ENCODE measurements around the gene GATD1. TPM values are rescaled to one million over a fixed set of nuclear protein-coding genes. Genes with fewer than 3 reads are reported as not detected.
A peak's percentile ranks its signal among the peaks of the same experiment; 100 is the strongest.

Gene GATD1
- total and polyA plus RNA-seq, 9 of the 15 experiments (the other 6 are each of a cell fraction or from before 2014, with no cell fraction given) = 2.8 to 144 (median 36.9) TPM

DNA sequence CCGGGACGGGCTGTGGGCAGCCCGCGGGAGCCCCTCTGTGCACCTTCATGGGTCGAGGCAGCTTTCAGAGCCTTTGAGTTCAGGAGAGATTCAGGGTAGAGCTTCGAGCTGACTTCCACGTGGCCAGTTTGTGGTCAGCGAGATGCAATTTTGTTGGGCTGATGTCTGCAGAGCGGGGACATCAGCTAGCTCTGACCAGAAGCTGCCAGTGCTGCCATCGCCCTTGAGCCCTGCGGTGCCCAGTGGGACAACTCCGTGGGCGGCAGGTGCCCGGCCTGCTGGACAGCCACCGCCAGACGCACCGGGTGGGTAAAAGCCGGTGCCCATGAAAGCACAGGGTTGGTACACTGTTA, 29.3 kb downstream of the GATD1 start:
- peak overlapping the region; percentile 95 to 100 for H3K9ac ChIP-seq (ENCODE audit: insufficient read depth in 1 of 2, low read depth in 2 of 2, low read length in 2 of 2)
- H4K20me1 ChIP-seq (replicated peaks; ENCODE audit: control insufficient read depth, insufficient read depth, low read length) = peaks cover 24% of the 10 kb centered on the region
- peak; percentile 37 for ATAC-seq
- H3K27ac ChIP-seq (ENCODE audit: extremely low read depth, low read depth, low read length) = peak overlapping the region; percentile 99
- no TSS peak for BruUV-seq (replicated peaks)
- in situ Hi-C loops (cut with MboI) = no loop called here
- 1% methylated on average over 18 of the region's 18 CpGs for WGBS (ENCODE audit: insufficient coverage, low coverage, missing lambda C conversion rate)
- intact Hi-C loops (cut with micrococcal nuclease) = no loop called here
- DNase-seq (ENCODE audit: extremely low read depth in 1 of 4, low spot score in 3 of 4) = peak in 2 of 4 experiments; percentile 23 to 55
- CTCF ChIA-PET (ENCODE audit: low intra/inter-chr PET ratio) = interaction anchor here (1.8 kb wide), 1 partner anchor 20 kb away, joined by 3 read pairs; no protein-coding TSS in a partner anchor
- peak overlapping the region; percentile 100 for H3K4me3 ChIP-seq
- peaks cover 57% of the 10 kb centered on the region for H3K79me2 ChIP-seq (ENCODE audit: control insufficient read depth, insufficient read depth, low read length)
- peak overlapping the region; percentile 94 for H3K4me2 ChIP-seq (ENCODE audit: insufficient read depth, low read length)
- H2AFZ ChIP-seq (ENCODE audit: low read depth, low read length) = no peak overlapping the region
- H3K27me3 ChIP-seq (ENCODE audit: control insufficient read depth in 2 of 2, insufficient read depth in 2 of 2, low read length in 2 of 2) = no peaks in the 10 kb centered on the region
- H3K9me1 ChIP-seq (ENCODE audit: control insufficient read depth, insufficient read depth, low read length) = no peaks in the 10 kb centered on the region
- peaks cover 27 to 54% of the 10 kb centered on the region in 2 experiments for H3K4me1 ChIP-seq (replicated peaks in 1 of 2; ENCODE audit: control insufficient read depth in 2 of 2, insufficient read depth in 2 of 2, low read length in 2 of 2)
- H3K9me3 ChIP-seq (replicated peaks; ENCODE audit: control insufficient read depth, insufficient read depth, low read depth, low read length) = no peaks in the 10 kb centered on the region
- POLR2A ChIA-PET = interaction anchor here (0.6 to 7.4 kb wide), 14 partner anchors 10 to 193 kb away, joined by 3 to 88 read pairs (median 4); partner anchors contain the start of genes DEAF1 and TMEM80
- FAIRE-seq = peak; percentile 40
- peaks cover 41% of the 10 kb centered on the region for H3K36me3 ChIP-seq (ENCODE audit: control insufficient read depth, insufficient read depth, low read length)
- TF ChIP-seq YY1 (IDR thresholded peaks at IDR 0.05; ENCODE audit: borderline replicate concordance in 1 of 3, control insufficient read depth in 1 of 3, extremely low read depth in 1 of 3, insufficient read depth in 3 of 3, insufficient read length in 1 of 3, insufficient replicate concordance in 2 of 3, low read depth in 1 of 3, low read length in 2 of 3) (peak in 1 of 3 experiments; percentile 15), RBM14 (IDR thresholded peaks at IDR 0.05; ENCODE audit: borderline replicate concordance, insufficient read depth, low read depth, low read length) (no peak), ZNF41 (CRISPR knock-in tag; conservative IDR thresholded peaks at IDR 0.05) (no peak), CTBP1 (IDR thresholded peaks at IDR 0.05; ENCODE audit: borderline replicate concordance) (no peak), DMBX1 (CRISPR knock-in tag; IDR thresholded peaks at IDR 0.05; ENCODE audit: borderline replicate concordance) (peak; percentile 34; the same call in 1 of the 2 replicates), L3MBTL2 (IDR thresholded peaks at IDR 0.05) (peak; percentile 93), NR4A1 (CRISPR knock-in tag; IDR thresholded peaks at IDR 0.05) (no peak), NR4A1 (tag; IDR thresholded peaks at IDR 0.05) (peak; percentile 78), ZNF395 (CRISPR knock-in tag; IDR thresholded peaks at IDR 0.05) (0 out of 2 replicates have a peak, but pooled peaks have one; percentile 21), MXI1 (IDR thresholded peaks at IDR 0.05; ENCODE audit: low read depth, low read length) (peak; percentile 66), RCOR1 (IDR thresholded peaks at IDR 0.05; ENCODE audit: borderline replicate concordance in 1 of 2, low read depth in 2 of 2, low read length in 2 of 2) (no peak), ZNF583 (CRISPR knock-in tag; IDR thresholded peaks at IDR 0.05) (0 out of 2 replicates have a peak, but pooled peaks have one; percentile 7), POLR2A (conservative IDR thresholded peaks at IDR 0.05) (no peak), CREB3 (tag; conservative IDR thresholded peaks at IDR 0.05; ENCODE audit: low read depth) (peak; percentile 80)
- TF ChIP-seq, protein P1, sequence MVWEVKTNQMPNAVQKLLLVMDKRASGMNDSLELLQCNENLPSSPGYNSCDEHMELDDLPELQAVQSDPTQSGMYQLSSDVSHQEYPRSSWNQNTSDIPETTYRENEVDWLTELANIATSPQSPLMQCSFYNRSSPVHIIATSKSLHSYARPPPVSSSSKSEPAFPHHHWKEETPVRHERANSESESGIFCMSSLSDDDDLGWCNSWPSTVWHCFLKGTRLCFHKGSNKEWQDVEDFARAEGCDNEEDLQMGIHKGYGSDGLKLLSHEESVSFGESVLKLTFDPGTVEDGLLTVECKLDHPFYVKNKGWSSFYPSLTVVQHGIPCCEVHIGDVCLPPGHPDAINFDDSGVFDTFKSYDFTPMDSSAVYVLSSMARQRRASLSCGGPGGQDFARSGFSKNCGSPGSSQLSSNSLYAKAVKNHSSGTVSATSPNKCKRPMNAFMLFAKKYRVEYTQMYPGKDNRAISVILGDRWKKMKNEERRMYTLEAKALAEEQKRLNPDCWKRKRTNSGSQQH (CRISPR knock-in tag; IDR thresholded peaks at IDR 0.05) = no peak
- TF ChIP-seq, protein P2, sequence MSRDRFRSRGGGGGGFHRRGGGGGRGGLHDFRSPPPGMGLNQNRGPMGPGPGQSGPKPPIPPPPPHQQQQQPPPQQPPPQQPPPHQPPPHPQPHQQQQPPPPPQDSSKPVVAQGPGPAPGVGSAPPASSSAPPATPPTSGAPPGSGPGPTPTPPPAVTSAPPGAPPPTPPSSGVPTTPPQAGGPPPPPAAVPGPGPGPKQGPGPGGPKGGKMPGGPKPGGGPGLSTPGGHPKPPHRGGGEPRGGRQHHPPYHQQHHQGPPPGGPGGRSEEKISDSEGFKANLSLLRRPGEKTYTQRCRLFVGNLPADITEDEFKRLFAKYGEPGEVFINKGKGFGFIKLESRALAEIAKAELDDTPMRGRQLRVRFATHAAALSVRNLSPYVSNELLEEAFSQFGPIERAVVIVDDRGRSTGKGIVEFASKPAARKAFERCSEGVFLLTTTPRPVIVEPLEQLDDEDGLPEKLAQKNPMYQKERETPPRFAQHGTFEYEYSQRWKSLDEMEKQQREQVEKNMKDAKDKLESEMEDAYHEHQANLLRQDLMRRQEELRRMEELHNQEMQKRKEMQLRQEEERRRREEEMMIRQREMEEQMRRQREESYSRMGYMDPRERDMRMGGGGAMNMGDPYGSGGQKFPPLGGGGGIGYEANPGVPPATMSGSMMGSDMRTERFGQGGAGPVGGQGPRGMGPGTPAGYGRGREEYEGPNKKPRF (IDR thresholded peaks at IDR 0.05; ENCODE audit: low read depth, low read length) = no peak

Data from K562 (cell line).